Stimulated activated CD8-positive, alpha-beta memory T cell treated with anti-CD3 and anti-CD28 coated beads, Interleukin-12 subunit alpha, Interleukin-12 subunit beta, amount 100 ng/mL, for 24 hours (primary cell): Measurements from ENCODE around the gene SYK.
"Not testable (repeated sequence)": the region's sequence is repeated elsewhere in the genome, so short reads cannot be mapped to it uniquely, and the experiment has no call there.

Experiments used
- DNase-seq: peaks from one replicate; pipeline ENCODE4 v3.0.0-alpha.2; 2020; ENCODE audit errors: extremely low read depth

Gene SYK

GRCh38 chr9:90880669-90881068 lies 79.0 kb downstream of the SYK start:
- DNase-seq: no peak

- DNase-seq: no peak
Observed at GRCh38 chr9:90881648-90882047, 80.0 kb downstream of the SYK start.

DNA sequence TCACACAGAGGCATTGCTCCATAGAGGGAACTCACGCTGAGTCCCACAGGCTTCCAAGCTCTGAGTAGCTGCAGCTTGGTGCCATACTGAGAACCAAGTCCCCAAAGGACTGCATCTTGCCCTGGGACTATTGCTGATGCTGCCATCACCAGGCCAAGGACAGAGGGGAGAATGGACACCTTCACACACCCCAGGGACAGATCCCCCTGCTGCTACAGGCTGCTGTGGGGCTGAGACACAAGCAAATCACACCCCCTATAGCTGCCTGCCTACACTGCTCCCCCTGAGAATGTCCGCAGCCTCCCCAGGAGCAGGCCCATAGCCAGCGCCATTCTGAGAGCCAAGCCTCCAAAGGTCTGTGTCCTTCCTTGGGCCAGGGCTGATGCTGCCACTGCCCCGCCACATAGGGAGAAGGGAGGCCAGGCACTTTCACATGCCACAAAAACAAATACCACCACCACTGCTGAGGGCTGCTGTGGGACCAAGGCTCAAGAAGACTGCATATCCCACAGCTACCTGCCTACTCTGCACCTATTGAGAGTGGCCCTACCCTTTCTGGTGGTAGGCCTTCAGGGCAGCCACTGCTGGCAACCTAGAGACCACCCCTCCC lies 81.5 kb downstream of the SYK start:
- DNase-seq: no peak

- no peak for DNase-seq
Observed at GRCh38 chr9:90883661-90884060, 82.0 kb downstream of the SYK start.

- DNase-seq: no peak
Observed at GRCh38 chr9:90884178-90884577, 82.6 kb downstream of the SYK start.

GRCh38 chr9:90886868-90887267 lies 85.2 kb downstream of the SYK start:
- DNase-seq: not testable (repeated sequence)

- DNase-seq: no peak
Observed at GRCh38 chr9:90888941-90889340, 87.3 kb downstream of the SYK start.

- DNase-seq: no peak
Observed at GRCh38 chr9:90890146-90890810, 88.7 kb downstream of the SYK start.

GRCh38 chr9:90891308-90892040 lies 89.9 kb downstream of the SYK start:
- DNase-seq: no peak

GRCh38 chr9:90892918-90893317 lies 91.3 kb downstream of the SYK start:
- no peak for DNase-seq

GRCh38 chr9:90893706-90894105 lies 92.1 kb downstream of the SYK start:
- no peak for DNase-seq

- DNase-seq: no peak
Observed at GRCh38 chr9:90894986-90895687, 93.5 kb downstream of the SYK start.

GRCh38 chr9:90895786-90896185 lies 94.2 kb downstream of the SYK start:
- no peak for DNase-seq

DNA sequence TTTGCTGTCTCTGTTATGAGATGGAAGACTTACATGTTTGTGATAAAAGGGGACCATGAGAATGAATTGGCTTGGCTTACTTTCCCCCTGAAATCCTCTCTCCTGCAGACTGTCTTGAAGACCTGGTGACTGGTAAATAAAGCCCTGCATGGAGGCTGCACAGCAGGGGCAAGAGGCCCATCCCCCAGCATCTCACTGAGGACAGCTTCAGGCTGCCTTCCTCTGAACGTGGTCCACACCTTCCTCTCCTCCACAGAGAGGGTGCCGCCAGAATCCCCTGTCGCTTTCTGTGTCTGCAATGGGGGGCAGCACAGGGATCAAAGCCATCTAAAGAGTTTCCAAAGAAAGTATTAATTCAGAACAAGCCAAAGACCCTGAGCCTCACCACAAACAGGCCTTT lies 94.6 kb downstream of the SYK start:
- DNase-seq: no peak

DNA sequence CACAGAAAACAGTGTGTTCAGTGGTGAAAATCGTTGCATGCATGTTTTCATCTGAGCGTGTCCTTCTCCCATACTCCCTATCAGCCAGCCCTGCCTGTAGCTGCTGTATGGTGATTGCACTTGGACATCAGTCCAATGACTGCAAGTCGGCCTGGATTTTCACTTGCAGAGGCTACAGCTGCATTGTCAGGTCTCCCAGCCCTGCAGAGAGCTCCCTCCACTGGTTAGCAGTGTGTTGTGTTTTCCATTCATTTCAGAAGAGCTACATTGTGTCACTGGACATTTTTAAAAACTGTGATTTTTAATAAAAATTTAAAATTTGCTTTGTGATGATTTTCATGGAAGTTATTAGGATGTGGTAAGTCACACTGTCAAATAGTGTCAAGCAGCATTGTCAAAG lies 96.6 kb downstream of the SYK start:
- no peak for DNase-seq

DNA sequence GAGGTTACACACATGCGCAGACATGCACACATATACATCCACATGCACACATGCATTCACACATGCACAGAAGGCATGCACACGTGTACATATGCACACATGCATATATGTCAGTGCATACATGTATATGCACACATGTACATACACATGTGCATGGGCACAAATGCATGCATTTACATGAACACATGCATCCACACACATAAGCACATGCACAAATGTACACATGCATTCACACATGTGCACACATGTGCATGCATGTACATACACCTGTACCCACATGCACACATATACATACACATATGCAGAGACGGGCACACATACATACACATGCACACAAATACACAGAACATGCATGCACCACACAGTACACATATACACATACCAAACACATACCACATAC lies 97.7 kb downstream of the SYK start:
- no peak for DNase-seq

- no peak for DNase-seq
Observed at GRCh38 chr9:90900130-90900529, 98.5 kb downstream of the SYK start.

- no peak for DNase-seq
Observed at GRCh38 chr9:90901933-90902332, 100.3 kb downstream of the SYK start.

- no peak for DNase-seq
Observed at GRCh38 chr9:90903766-90904424, 102.3 kb downstream of the SYK start.

DNA sequence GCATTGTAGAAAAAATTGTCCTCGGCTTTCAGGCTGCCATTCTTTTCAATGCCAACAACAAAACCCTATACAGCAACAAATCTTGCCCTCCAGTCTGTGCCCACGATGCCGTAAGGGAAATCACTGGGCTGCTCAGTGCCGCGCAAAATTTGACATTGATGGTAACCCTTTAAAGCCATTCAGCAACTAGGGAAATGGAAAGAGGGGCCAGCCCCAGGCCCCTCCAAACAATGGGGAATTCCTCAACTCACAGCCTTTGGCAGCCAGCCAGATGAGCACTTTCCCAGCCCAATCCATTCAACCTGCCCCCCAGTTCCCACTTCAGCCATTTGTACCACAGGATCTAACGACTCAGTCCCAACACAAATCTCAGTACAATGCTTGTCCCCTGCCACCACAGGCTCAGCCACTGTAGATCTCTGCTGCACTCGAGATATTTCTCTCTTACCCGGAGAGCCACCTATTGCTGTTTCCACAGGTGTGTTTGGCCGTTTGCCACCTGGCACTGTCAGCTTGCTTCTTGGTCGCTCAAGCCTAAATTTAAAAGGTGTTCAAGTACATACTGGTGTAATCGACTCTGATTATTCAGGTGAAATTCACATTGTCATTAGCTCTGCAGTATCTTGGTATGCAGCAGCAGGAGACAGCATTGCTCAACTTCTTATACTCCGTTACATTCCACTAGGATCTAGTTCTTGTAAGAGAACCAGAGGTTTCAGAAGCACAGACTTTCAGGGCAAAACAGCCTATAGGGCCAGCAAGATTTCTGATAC lies 103.3 kb downstream of the SYK start:
- no peak for DNase-seq

DNA sequence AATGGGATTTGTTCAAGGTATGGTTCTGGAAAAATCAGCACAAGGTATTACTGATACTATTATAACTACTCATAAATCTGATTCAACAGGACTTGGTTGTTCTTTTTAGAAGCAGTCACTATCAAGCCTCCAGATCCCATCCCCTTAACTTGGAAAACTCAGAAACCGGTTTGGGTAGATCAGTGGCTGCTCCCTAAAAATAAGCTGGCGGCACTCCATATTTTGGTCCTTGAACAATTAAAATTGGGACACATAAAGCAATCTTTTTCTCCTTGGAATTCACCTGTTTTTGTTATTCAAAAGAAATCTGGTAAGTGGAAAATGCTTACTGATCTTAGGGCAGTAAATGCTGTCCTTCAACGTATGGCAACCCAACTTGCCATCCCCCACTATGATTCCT lies 104.2 kb downstream of the SYK start:
- DNase-seq: no peak
